Endodermal cell (in vitro differentiated cells): ENCODE results near the gene SIGLEC12. TPM values are rescaled to one million over a fixed set of nuclear protein-coding genes. Genes with fewer than 3 reads are reported as not detected.

Source experiments
- DNase-seq: peaks from one replicate; pipeline ENCODE4 v3.0.0-alpha.2; 2017
- H3K27ac ChIP-seq: 2 replicates; pipeline ENCODE4 v1.5.1; 2013; ENCODE audit warnings: mild to moderate bottlenecking, low read depth, low read length, moderate library complexity
- H3K27me3 ChIP-seq: 2 replicates; pipeline ENCODE4 v1.6.1; 2013; ENCODE audit warnings: mild to moderate bottlenecking, low read length, moderate library complexity; ENCODE audit not compliant: insufficient read depth, control insufficient read depth, poor library complexity, severe bottlenecking
- H3K36me3 ChIP-seq: 2 replicates; pipeline ENCODE4 v1.7.0; 2013; ENCODE audit warnings: mild to moderate bottlenecking, low read length, moderate library complexity; ENCODE audit not compliant: control insufficient read depth, insufficient read depth
- H3K4me1 ChIP-seq: one replicate; pipeline ENCODE4 v1.7.0; 2013; ENCODE audit warnings: low read length; ENCODE audit not compliant: control insufficient read depth, insufficient read depth
- H3K4me3 ChIP-seq: 2 replicates; pipeline ENCODE4 v1.5.1; 2013; ENCODE audit warnings: mild to moderate bottlenecking, low read length, moderate library complexity
- H3K9ac ChIP-seq: 2 replicates; pipeline ENCODE4 v1.6.1; 2013; ENCODE audit warnings: mild to moderate bottlenecking, low read length, moderate library complexity; ENCODE audit not compliant: poor library complexity, severe bottlenecking; ENCODE audit errors: extremely low read depth
- H3K9me3 ChIP-seq: 2 replicates; pipeline ENCODE4 v1.6.1; 2013; ENCODE audit warnings: mild to moderate bottlenecking, low read length, moderate library complexity; ENCODE audit not compliant: control insufficient read depth
- H3K27ac Mint-ChIP-seq: 2 replicates; pipeline ENCODE4 v1.8.0; 2020; ENCODE audit warnings: mixed read lengths
- H3K27me3 Mint-ChIP-seq: 2 replicates; pipeline ENCODE4 v1.8.0; 2021; ENCODE audit warnings: mild to moderate bottlenecking, mixed read lengths; ENCODE audit not compliant: insufficient read depth
- H3K36me3 Mint-ChIP-seq: 2 replicates; pipeline ENCODE4 v1.8.0; 2020; ENCODE audit warnings: low read depth, mixed read lengths
- H3K4me1 Mint-ChIP-seq: 2 replicates; pipeline ENCODE4 v1.8.0; 2020; ENCODE audit warnings: mixed read lengths
- H3K4me3 Mint-ChIP-seq: 2 replicates; pipeline ENCODE4 v1.8.0; 2020; ENCODE audit warnings: mild to moderate bottlenecking, moderate library complexity, mixed read lengths
- H3K9me3 Mint-ChIP-seq: 2 replicates; pipeline ENCODE4 v1.8.0; 2020; ENCODE audit warnings: mild to moderate bottlenecking, mixed read lengths
- WGBS, 2 experiments: methylation state at CpG; one replicate each; pipeline versions ENCODE4 v1.1.5 to v1.1.7; 2013; ENCODE audit warnings: missing lambda C conversion rate in 2 of 2, mixed read lengths in 1 of 2; ENCODE audit not compliant: insufficient coverage in 1 of 2, insufficient read length in 1 of 2; 5-methylcytosine and 5-hydroxymethylcytosine counted together
- total RNA-seq, 2 donors: library from RNA; stranded (reverse); fragmentation: NEBNext Ultra II Directional in 1 of 2; extraction: Animal tissue kit (Norgen Biotek cat#: 25700) in 1 of 2; gene quantifications; 2 replicates in 1 of 2; 3 replicates in 1 of 2; pipeline ENCODE4 v1.2.1, GENCODE V29; 2021
- TF ChIP-seq, protein P1 (sequence below): fragments of 200-600 bp; sonication (generic); conservative IDR thresholded peaks from 2 replicates; pipeline ENCODE4 v1.5.0; 2021; ENCODE audit warnings: antibody characterized with exemption, mild to moderate bottlenecking

The SIGLEC12 gene
- total RNA-seq, 2 donors from 2014 or later, result not detected

DNA sequence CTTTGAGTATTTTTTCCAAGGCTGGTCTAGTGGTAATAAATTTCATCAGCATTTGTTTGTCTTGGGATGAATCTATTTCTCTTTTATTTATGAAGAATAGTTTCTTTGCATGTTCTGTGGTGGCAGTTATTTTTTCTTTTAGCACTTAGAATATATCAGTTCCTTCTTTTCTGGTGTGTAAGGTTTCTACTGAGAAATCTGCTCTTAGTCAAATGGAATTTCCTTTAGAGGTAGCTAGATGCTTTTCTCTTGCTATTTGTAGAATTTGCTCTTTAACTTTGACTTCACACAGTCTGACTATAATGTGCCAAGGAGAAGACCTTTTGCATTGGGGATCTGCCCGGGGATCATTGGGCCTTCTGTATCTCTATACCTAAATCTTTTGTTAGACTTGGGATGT lies 33.9 kb upstream of the SIGLEC12 start:
- no peak overlapping the region for H3K27ac ChIP-seq
- TF ChIP-seq, protein P1, sequence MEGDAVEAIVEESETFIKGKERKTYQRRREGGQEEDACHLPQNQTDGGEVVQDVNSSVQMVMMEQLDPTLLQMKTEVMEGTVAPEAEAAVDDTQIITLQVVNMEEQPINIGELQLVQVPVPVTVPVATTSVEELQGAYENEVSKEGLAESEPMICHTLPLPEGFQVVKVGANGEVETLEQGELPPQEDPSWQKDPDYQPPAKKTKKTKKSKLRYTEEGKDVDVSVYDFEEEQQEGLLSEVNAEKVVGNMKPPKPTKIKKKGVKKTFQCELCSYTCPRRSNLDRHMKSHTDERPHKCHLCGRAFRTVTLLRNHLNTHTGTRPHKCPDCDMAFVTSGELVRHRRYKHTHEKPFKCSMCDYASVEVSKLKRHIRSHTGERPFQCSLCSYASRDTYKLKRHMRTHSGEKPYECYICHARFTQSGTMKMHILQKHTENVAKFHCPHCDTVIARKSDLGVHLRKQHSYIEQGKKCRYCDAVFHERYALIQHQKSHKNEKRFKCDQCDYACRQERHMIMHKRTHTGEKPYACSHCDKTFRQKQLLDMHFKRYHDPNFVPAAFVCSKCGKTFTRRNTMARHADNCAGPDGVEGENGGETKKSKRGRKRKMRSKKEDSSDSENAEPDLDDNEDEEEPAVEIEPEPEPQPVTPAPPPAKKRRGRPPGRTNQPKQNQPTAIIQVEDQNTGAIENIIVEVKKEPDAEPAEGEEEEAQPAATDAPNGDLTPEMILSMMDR, result no peak
- no peaks in the 10 kb centered on the region for H3K4me1 Mint-ChIP-seq
- no peaks in the 10 kb centered on the region for H3K9me3 Mint-ChIP-seq
- H3K27me3 ChIP-seq, result peaks cover 79% of the 10 kb centered on the region
- no peak overlapping the region for H3K9ac ChIP-seq
- no peaks in the 10 kb centered on the region for H3K36me3 ChIP-seq
- H3K4me3 Mint-ChIP-seq, result no peak overlapping the region
- no peak overlapping the region for H3K4me3 ChIP-seq
- H3K36me3 Mint-ChIP-seq, result no peaks in the 10 kb centered on the region
- peaks cover 25% of the 10 kb centered on the region for H3K27me3 Mint-ChIP-seq
- H3K9me3 ChIP-seq, result no peaks in the 10 kb centered on the region
- WGBS, 2 experiments, result 71% methylated on average over 1 of the region's 1 CpG; no CpG with 5 or more reads in 1 of the 2 experiments
- DNase-seq, result no peak
- no peak overlapping the region for H3K27ac Mint-ChIP-seq
- no peaks in the 10 kb centered on the region for H3K4me1 ChIP-seq

DNA sequence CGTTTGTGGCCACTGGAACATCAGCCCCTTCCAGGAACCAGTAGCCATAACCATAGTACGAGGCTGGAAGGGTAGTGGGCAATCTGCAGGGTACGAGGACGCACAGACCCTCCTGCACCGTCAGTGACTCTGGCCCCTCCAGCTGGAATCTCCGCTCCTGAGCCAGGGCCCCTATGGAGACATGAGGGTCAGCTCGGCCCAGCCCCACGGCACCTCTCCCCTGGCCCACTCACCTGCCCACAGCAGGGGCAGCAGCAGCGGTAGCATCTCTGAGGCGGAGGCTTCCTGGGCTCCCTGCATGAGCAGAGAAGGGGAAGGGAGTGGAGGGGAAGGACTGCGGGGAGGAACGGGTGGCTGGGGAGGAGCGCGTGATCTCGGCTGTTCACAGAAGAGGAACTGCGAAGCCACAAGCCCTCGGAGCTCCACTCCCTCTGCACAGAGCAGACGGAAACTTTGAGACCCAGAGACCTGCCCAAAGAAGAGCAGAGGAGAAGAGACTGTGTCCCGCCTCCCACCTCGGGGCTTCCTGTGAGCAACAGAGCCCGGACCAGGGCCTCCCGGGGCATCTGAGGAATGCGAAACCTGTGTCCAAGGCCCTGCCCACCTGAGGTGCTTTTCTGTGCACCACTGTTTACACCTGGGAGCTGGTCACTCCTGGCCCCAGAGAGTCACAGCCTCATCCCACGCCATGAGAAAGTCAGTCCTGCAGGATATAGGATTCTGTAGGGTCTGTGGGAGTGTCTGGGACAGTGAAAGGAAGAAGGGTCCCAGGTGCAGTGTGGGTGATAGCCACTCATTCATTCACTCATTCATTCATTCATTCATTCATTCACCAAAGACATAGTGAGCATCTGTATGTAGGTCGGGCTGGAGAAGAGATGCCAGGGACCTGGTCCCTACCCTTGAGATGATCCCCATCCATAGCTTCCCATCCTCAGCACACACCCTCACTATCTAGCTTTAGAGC lies 30.0 kb upstream of the SIGLEC12 start, which contains the start of gene SIGLEC6:
Gene SIGLEC6 (minus strand): TSS at position 322 of the 967 bp plus-strand sequence. CDS start 22 bp downstream, at position 300.
- peaks cover 70% of the 10 kb centered on the region for H3K27me3 ChIP-seq
- H3K27ac ChIP-seq, result no peak within 1 kb of the TSS
- Mint-ChIP-seq H3K36me3 (no peaks in the 10 kb centered on the region), H3K4me3 (no peak within 1 kb of the TSS), H3K4me1 (no peaks in the 10 kb centered on the region), H3K27me3 (peaks cover 41% of the 10 kb centered on the region), H3K27ac (no peak within 1 kb of the TSS), H3K9me3 (no peaks in the 10 kb centered on the region)
- no peak within 1 kb of the TSS for H3K9ac ChIP-seq
- 44 to 59% methylated on average over 13 to 25 of the region's 25 CpGs for WGBS, 2 experiments
- TF ChIP-seq, protein P1, result no peak
- H3K36me3 ChIP-seq, result no peaks in the 10 kb centered on the region
- H3K4me1 ChIP-seq, result no peaks in the 10 kb centered on the region
- no peaks in the 10 kb centered on the region for H3K9me3 ChIP-seq
- peak; percentile 53 for DNase-seq
- no peak within 1 kb of the TSS for H3K4me3 ChIP-seq

DNA sequence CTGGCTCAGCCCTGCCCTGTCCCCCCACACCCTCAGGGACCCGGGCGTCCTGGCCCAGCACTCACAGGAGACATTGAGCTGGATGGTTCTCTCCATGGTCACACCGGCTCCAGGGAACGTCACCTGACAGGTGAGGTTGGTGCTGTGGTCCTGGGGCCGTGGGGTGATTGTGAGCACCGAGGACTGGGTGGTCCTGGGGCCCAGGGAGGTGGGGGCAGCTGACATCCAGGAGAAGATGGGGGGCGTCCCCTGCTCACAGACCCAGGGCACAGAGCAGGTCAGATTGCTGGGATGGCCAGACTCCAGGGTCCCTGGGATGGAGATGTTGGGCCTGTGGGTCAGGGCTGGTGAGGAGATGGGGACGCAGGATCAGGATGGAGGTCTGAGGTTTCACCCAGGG lies 29.0 kb upstream of the SIGLEC12 start:
- Histone ChIP-seq H3K9ac (no peak overlapping the region), H3K27ac (no peak overlapping the region), H3K27me3 (peaks cover 61% of the 10 kb centered on the region), H3K4me1 (no peaks in the 10 kb centered on the region), H3K9me3 (no peaks in the 10 kb centered on the region), H3K36me3 (no peaks in the 10 kb centered on the region), H3K4me3 (no peak overlapping the region)
- no peaks in the 10 kb centered on the region for H3K4me1 Mint-ChIP-seq
- H3K9me3 Mint-ChIP-seq, result no peaks in the 10 kb centered on the region
- no peak for DNase-seq
- no peak overlapping the region for H3K4me3 Mint-ChIP-seq
- H3K27me3 Mint-ChIP-seq, result peaks cover 41% of the 10 kb centered on the region
- TF ChIP-seq, protein P1, result no peak
- WGBS, 2 experiments, result 85 to 100% methylated on average over 1 to 8 of the region's 8 CpGs
- H3K27ac Mint-ChIP-seq, result no peak overlapping the region
- no peaks in the 10 kb centered on the region for H3K36me3 Mint-ChIP-seq
